A673 (cell line): ENCODE results near the gene NECAB2. TPM values are rescaled to one million over a fixed set of nuclear protein-coding genes. Genes with fewer than 3 reads are reported as not detected.
"Not testable (repeated sequence)": the region's sequence is repeated elsewhere in the genome, so short reads cannot be mapped to it uniquely, and the experiment has no call there.

ENCODE experiments used
- BruUV-seq: library from RNA; stranded (reverse); fragments of 400-500 nt; replicated peaks from 2 replicates; lab custom pipeline; 2021; lab: Mats Ljungman, UMichigan
- CTCF ChIA-PET: fragments of 300-600 bp; sonication (Branson Sonifier 250); formaldehyde crosslinking; loops from one replicate; lab custom pipeline; 2022; ENCODE audit warnings: antibody characterized with exemption; lab: Charles Lee
- POLR2A ChIA-PET: fragments of 300-600 bp; sonication (Branson Sonifier 250); formaldehyde crosslinking; loops from one replicate; lab custom pipeline; 2022; ENCODE audit warnings: antibody characterized with exemption; ENCODE audit not compliant: low non-redundant PET; lab: Charles Lee
- DNase-seq: peaks from one replicate; pipeline ENCODE4 v3.0.0-alpha.2; 2015; ENCODE audit warnings: low spot score
- H3K27ac ChIP-seq: fragments of 200-600 bp; sonication (generic); 2 replicates; pipeline ENCODE4 v1.5.1; 2016; ENCODE audit warnings: mixed run types, low read depth, mild to moderate bottlenecking, mixed read lengths, antibody characterized with exemption, low read length; ENCODE audit not compliant: poor library complexity, severe bottlenecking
- H3K27me3 ChIP-seq: fragments of 200-600 bp; sonication (generic); replicated peaks from 2 replicates; pipeline ENCODE4 v1.6.1; 2017; ENCODE audit warnings: mixed run types, low read depth, mild to moderate bottlenecking, mixed read lengths, antibody characterized with exemption, low read length; ENCODE audit not compliant: insufficient read depth, poor library complexity
- H3K36me3 ChIP-seq: fragments of 200-600 bp; sonication (generic); 2 replicates; pipeline ENCODE4 v1.6.1; 2016; ENCODE audit warnings: mixed run types, mild to moderate bottlenecking, mixed read lengths, antibody characterized with exemption, low read length; ENCODE audit not compliant: insufficient read depth, poor library complexity, severe bottlenecking
- H3K4me1 ChIP-seq: fragments of 200-600 bp; sonication (generic); 2 replicates; pipeline ENCODE4 v1.6.1; 2017; ENCODE audit warnings: mixed run types, mild to moderate bottlenecking, mixed read lengths, antibody characterized with exemption, low read length; ENCODE audit not compliant: insufficient read depth, poor library complexity, severe bottlenecking
- H3K4me3 ChIP-seq: fragments of 200-600 bp; sonication (generic); 2 replicates; pipeline ENCODE4 v1.5.1; 2016; ENCODE audit warnings: low read depth, mixed run types, mild to moderate bottlenecking, mixed read lengths, low read length; ENCODE audit not compliant: poor library complexity, severe bottlenecking
- H3K9me3 ChIP-seq: fragments of 200-600 bp; sonication (generic); 2 replicates; pipeline ENCODE4 v1.6.1; 2016; ENCODE audit warnings: mixed run types, low read depth, mild to moderate bottlenecking, mixed read lengths, antibody characterized with exemption, low read length; ENCODE audit not compliant: poor library complexity, severe bottlenecking
- EZH2 ChIP-seq: fragments of 200-600 bp; sonication (generic); IDR thresholded peaks from 2 replicates; pipeline ENCODE4 v1.6.1; 2017; ENCODE audit warnings: borderline replicate concordance, low read depth, mild to moderate bottlenecking, mixed read lengths, antibody characterized with exemption, low read length; ENCODE audit not compliant: poor library complexity, severe bottlenecking
- intact Hi-C: fragments of 100-400 bp; cut with micrococcal nuclease; formaldehyde crosslinking; loops from one replicate; pipeline ENCODE4 v1.10.0; 2022; ENCODE audit not compliant: unreplicated experiment
- total RNA-seq: library from RNA; stranded (reverse); gene quantifications from 2 replicates; pipeline ENCODE4 v1.2.3, GENCODE V29; 2021
- TF ChIP-seq, protein P1 (sequence below): fragments of 300-800, 200-600 bp; sonication (generic); conservative IDR thresholded peaks from 2 replicates; pipeline ENCODE4 v1.5.1; 2017; ENCODE audit warnings: low read depth, mild to moderate bottlenecking, antibody characterized with exemption, low read length, moderate library complexity, mixed read lengths

The NECAB2 gene
- total RNA-seq, 1 experiment from 2014 or later = 0.80 TPM

DNA sequence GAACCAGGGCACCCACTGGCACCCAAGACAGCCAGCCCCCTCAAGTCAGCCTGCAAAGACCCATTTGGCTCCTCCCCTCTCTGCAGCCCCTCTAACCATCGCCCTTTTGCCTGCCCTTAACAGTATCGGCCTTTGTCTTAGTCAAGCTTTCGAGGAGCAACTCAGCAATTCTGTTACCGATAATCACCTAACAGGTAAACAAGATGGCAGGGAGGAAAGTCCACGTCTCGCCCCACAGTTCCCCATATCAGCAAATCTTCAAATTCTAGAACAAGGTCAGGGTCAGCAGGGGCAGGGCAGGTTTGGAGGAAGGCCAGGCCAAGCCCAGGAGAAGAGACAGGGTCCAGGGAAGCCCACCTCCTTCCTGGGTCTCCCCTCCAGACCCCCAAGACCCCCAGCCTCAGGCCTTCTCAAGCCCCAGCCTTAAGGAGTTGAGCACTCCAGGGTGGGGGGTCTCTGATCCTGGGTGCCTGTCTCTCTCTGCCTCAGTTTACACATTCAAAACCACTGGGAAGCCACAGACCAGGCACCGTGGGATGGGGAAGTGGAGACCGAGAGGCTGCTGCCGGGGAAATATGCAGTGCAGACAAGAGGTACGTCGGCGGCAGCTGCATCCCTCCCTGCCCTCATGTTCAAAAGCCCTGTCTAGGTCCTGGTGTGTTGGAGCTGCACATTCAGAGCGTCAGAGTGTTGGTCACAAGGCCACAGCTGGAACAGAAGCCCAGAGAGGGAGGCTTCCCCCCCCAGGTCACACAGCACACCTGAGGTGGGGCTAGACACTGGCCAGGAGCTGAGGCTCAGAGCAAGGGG is 18.9 kb upstream of the NECAB2 start:
- H3K27me3 ChIP-seq = no peaks in the 10 kb centered on the region
- H3K4me1 ChIP-seq = peaks cover 18% of the 10 kb centered on the region
- intact Hi-C loops = no loop called here
- POLR2A ChIA-PET = no interaction called here
- TF ChIP-seq EZH2 = no peak
- TF ChIP-seq, protein P1, sequence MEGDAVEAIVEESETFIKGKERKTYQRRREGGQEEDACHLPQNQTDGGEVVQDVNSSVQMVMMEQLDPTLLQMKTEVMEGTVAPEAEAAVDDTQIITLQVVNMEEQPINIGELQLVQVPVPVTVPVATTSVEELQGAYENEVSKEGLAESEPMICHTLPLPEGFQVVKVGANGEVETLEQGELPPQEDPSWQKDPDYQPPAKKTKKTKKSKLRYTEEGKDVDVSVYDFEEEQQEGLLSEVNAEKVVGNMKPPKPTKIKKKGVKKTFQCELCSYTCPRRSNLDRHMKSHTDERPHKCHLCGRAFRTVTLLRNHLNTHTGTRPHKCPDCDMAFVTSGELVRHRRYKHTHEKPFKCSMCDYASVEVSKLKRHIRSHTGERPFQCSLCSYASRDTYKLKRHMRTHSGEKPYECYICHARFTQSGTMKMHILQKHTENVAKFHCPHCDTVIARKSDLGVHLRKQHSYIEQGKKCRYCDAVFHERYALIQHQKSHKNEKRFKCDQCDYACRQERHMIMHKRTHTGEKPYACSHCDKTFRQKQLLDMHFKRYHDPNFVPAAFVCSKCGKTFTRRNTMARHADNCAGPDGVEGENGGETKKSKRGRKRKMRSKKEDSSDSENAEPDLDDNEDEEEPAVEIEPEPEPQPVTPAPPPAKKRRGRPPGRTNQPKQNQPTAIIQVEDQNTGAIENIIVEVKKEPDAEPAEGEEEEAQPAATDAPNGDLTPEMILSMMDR = no peak
- H3K27ac ChIP-seq = no peak overlapping the region
- no peak for DNase-seq
- no TSS peak for BruUV-seq
- H3K9me3 ChIP-seq = no peaks in the 10 kb centered on the region
- no peaks in the 10 kb centered on the region for H3K36me3 ChIP-seq
- CTCF ChIA-PET = no interaction called here
- no peak overlapping the region for H3K4me3 ChIP-seq

DNA sequence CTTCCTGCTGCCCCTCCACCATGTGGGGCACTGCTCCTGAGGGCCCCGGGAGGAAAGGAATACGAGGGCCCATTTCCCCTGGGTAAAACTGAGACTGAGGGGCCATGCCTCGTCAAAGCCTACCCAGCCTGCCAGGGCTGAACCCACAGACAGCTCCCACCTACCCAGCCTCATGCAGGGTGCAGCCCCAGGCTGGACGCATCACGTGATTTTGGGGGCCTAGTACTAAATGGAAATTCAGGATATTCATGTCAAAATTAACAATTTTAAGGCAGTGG is 18.4 kb upstream of the NECAB2 start:
- Histone ChIP-seq H3K4me3 (no peak overlapping the region), H3K9me3 (no peaks in the 10 kb centered on the region), H3K36me3 (no peaks in the 10 kb centered on the region), H3K4me1 (peaks cover 22% of the 10 kb centered on the region), H3K27me3 (no peaks in the 10 kb centered on the region), H3K27ac (no peak overlapping the region)
- TF ChIP-seq EZH2 = no peak
- TF ChIP-seq, protein P1 = no peak
- intact Hi-C loops = loop anchor here (5.0 kb wide), 1 partner anchor 122 kb away; no protein-coding TSS in a partner anchor
- ChIA-PET POLR2A (no interaction called here), CTCF (no interaction called here)
- no TSS peak for BruUV-seq
- DNase-seq = no peak

DNA sequence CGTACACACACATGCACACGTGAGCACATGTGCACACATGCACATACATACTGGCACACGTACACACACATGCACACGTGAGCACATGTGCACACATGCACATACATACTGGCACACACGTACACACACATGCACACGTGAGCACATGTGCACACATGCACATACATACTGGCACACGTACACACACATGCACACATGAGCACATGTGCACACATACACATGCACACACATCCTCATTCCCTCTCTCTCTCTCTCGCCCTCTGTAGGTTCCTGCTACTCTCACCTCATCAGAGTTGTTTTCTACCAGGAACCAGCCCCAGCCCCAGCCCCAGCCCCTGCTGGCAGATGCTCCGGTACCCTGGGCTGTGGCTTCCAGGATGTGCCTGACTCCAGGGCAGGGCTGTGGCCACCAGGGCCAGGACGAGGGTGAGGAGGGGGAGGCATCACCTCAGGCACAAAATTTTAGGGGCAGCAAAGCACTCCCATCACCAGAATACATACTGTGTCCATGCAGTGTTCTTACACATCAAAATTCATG is 17.1 kb upstream of the NECAB2 start:
- H3K27me3 ChIP-seq, POLR2A ChIA-PET, H3K27ac ChIP-seq, H3K9me3 ChIP-seq, H3K36me3 ChIP-seq, BruUV-seq, CTCF ChIA-PET, DNase-seq, H3K4me3 ChIP-seq: not testable (repeated sequence)
- intact Hi-C loops = loop anchor here (5.0 kb wide), 1 partner anchor 124 kb away; no protein-coding TSS in a partner anchor
- H3K4me1 ChIP-seq = peaks cover 22% of the 10 kb centered on the region

DNA sequence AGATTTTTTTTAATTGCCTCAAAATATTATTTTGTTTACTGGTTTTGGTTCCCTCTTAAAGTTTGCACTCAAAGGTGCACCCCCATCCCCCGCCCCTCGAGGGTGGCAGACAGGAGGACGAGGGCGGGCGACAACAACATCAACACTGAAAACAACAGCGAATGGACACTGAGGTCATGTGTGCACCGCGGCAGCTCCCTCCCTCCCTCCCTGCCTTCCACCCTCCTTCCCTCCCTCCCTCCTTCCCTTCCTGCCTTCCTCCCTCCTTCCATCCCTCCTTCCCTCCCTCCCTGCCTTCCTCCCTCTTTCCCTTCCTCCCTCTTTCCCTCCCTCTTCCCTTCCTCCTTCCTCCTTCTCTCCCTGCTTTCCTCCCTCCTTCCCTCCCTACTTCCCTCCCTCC is 16.5 kb upstream of the NECAB2 start:
- H3K36me3 ChIP-seq = no peaks in the 10 kb centered on the region
- peaks cover 22% of the 10 kb centered on the region for H3K4me1 ChIP-seq
- TF ChIP-seq, protein P1 = no peak
- no peak for TF ChIP-seq EZH2
- H3K9me3 ChIP-seq = no peaks in the 10 kb centered on the region
- DNase-seq = no peak
- POLR2A ChIA-PET = no interaction called here
- BruUV-seq = no TSS peak
- CTCF ChIA-PET = no interaction called here
- H3K4me3 ChIP-seq = no peak overlapping the region
- H3K27ac ChIP-seq = no peak overlapping the region
- intact Hi-C loops = loop anchor here (5.0 kb wide), 1 partner anchor 124 kb away; no protein-coding TSS in a partner anchor
- no peaks in the 10 kb centered on the region for H3K27me3 ChIP-seq
